ENCODE results near the gene L3MBTL3. TPM values are rescaled to one million over a fixed set of nuclear protein-coding genes. Genes with fewer than 3 reads are reported as not detected.

L3MBTL3 gene
- total RNA-seq, 2 donors from 2014 or later, result 23.7 to 39.7 TPM

DNA sequence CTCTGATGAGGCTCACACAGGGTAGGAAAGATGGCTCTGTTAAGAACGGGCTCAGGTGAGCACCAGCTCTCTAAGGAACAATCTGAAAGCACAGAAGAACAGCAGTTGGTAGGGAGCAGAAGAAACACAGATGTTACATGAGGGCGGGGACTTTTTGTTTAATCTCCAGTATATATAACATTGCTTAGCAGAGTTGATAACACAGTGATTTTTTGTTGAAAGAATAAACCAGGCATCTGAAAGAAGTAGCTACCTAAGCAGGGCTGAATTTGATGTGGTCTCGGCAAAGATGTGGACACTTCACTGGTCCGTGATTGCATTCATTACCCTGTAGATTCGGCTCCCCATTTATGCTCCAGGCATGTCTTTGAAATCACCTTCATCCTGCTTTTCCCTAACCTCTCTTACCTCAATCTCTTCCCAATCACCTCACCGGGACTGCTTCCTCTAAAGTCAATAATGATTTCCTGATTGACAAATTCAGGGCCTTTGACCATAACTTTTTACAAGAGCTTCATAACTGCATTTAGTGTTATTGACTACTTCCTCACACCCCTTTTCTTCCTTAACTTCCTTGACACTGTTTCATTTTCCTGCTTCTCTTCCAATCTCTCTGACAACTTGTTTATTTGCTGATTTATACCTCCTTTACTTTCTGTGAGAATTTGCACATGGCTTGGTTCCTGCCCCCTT is 170.0 kb downstream of the L3MBTL3 start:
- TF ChIP-seq, protein P1, sequence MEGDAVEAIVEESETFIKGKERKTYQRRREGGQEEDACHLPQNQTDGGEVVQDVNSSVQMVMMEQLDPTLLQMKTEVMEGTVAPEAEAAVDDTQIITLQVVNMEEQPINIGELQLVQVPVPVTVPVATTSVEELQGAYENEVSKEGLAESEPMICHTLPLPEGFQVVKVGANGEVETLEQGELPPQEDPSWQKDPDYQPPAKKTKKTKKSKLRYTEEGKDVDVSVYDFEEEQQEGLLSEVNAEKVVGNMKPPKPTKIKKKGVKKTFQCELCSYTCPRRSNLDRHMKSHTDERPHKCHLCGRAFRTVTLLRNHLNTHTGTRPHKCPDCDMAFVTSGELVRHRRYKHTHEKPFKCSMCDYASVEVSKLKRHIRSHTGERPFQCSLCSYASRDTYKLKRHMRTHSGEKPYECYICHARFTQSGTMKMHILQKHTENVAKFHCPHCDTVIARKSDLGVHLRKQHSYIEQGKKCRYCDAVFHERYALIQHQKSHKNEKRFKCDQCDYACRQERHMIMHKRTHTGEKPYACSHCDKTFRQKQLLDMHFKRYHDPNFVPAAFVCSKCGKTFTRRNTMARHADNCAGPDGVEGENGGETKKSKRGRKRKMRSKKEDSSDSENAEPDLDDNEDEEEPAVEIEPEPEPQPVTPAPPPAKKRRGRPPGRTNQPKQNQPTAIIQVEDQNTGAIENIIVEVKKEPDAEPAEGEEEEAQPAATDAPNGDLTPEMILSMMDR (conservative IDR thresholded peaks at IDR 0.05), result no peak
- Mint-ChIP-seq H3K36me3 (ENCODE audit: low read depth) (peaks cover 87% of the 10 kb centered on the region), H3K9me3 (peaks cover 55% of the 10 kb centered on the region), H3K4me3 (no peak overlapping the region), H3K27me3 (ENCODE audit: insufficient read depth) (no peaks in the 10 kb centered on the region), H3K4me1 (no peaks in the 10 kb centered on the region), H3K27ac (no peak overlapping the region)
- no peak overlapping the region for H3K9ac ChIP-seq (ENCODE audit: extremely low read depth, low read length, poor library complexity, severe bottlenecking)
- H3K27ac ChIP-seq (ENCODE audit: low read depth, low read length), result no peak overlapping the region
- no peaks in the 10 kb centered on the region for H3K4me1 ChIP-seq (ENCODE audit: control insufficient read depth, insufficient read depth, low read length)
- H3K4me3 ChIP-seq (ENCODE audit: low read length), result no peak overlapping the region
- H3K36me3 ChIP-seq (ENCODE audit: control insufficient read depth, insufficient read depth, low read length), result peaks cover 10% of the 10 kb centered on the region
- no peak for DNase-seq
- 92 to 97% methylated on average over 6 of the region's 6 CpGs for WGBS, 2 experiments (ENCODE audit: insufficient coverage in 1 of 2, insufficient read length in 1 of 2)
- H3K27me3 ChIP-seq (ENCODE audit: control insufficient read depth, insufficient read depth, low read length, poor library complexity, severe bottlenecking), result no peaks in the 10 kb centered on the region
- peaks cover 30% of the 10 kb centered on the region for H3K9me3 ChIP-seq (ENCODE audit: control insufficient read depth, low read length)

- DNase-seq, result no peak
- TF ChIP-seq, protein P1 (conservative IDR thresholded peaks at IDR 0.05), result no peak
- no peak overlapping the region for H3K27ac ChIP-seq (ENCODE audit: low read depth, low read length)
- H3K9ac ChIP-seq (ENCODE audit: extremely low read depth, low read length, poor library complexity, severe bottlenecking), result no peak overlapping the region
- H3K36me3 ChIP-seq (ENCODE audit: control insufficient read depth, insufficient read depth, low read length), result peaks cover 10% of the 10 kb centered on the region
- Mint-ChIP-seq H3K27ac (no peak overlapping the region), H3K4me3 (no peak overlapping the region), H3K9me3 (peaks cover 69% of the 10 kb centered on the region), H3K4me1 (no peaks in the 10 kb centered on the region), H3K36me3 (ENCODE audit: low read depth) (peaks cover 87% of the 10 kb centered on the region), H3K27me3 (ENCODE audit: insufficient read depth) (no peaks in the 10 kb centered on the region)
- 92 to 95% methylated on average over 5 to 8 of the region's 8 CpGs for WGBS, 2 experiments (ENCODE audit: insufficient coverage in 1 of 2, insufficient read length in 1 of 2)
- H3K27me3 ChIP-seq (ENCODE audit: control insufficient read depth, insufficient read depth, low read length, poor library complexity, severe bottlenecking), result no peaks in the 10 kb centered on the region
- no peaks in the 10 kb centered on the region for H3K4me1 ChIP-seq (ENCODE audit: control insufficient read depth, insufficient read depth, low read length)
- no peak overlapping the region for H3K4me3 ChIP-seq (ENCODE audit: low read length)
- H3K9me3 ChIP-seq (ENCODE audit: control insufficient read depth, low read length), result peaks cover 30% of the 10 kb centered on the region
Measured at GRCh38 chr6:130189531-130190397, 171.4 kb downstream of the L3MBTL3 start.

Other genes with a start within 250 kb of the L3MBTL3 start
- not detected for gene TMEM244, start 157.3 kb upstream of the L3MBTL3 start, total RNA-seq
- gene SAMD3, start 204.4 kb downstream of the L3MBTL3 start, total RNA-seq, result 10 to 100 TPM; 41.3 to 44.8 TPM

Measured in endodermal cell (in vitro differentiated cells).